HG03354 (cell line): ENCODE data around the gene CLEC18B.
"Not testable (repeated sequence)": the region's sequence is repeated elsewhere in the genome, so short reads cannot be mapped to it uniquely, and the experiment has no call there.

Source experiments
- ATAC-seq: cut with Tn5 transposase; IDR thresholded peaks from one replicate; pipeline ENCODE4 v1.9.1; 2021; ENCODE audit warnings: mild to moderate bottlenecking; ENCODE audit not compliant: unreplicated experiment, poor library complexity, severe bottlenecking

Gene CLEC18B

GRCh38 chr16:74447578-74447977, 26.3 kb upstream of the CLEC18B start:
- ATAC-seq: no peak

GRCh38 chr16:74446866-74447265, 25.6 kb upstream of the CLEC18B start:
- ATAC-seq: no peak

GRCh38 chr16:74443624-74444346, 22.5 kb upstream of the CLEC18B start:
- not testable (repeated sequence) for ATAC-seq

- no peak for ATAC-seq
Measured at GRCh38 chr16:74439685-74440084, 18.4 kb upstream of the CLEC18B start.

- no peak for ATAC-seq
Measured at GRCh38 chr16:74438492-74438979, 17.3 kb upstream of the CLEC18B start.

GRCh38 chr16:74431516-74431915, 10.2 kb upstream of the CLEC18B start:
- no peak for ATAC-seq

GRCh38 chr16:74430036-74430712, 8.9 kb upstream of the CLEC18B start:
- peak; percentile 82 for ATAC-seq

GRCh38 chr16:74428493-74428892, 7.2 kb upstream of the CLEC18B start:
- ATAC-seq: not testable (repeated sequence)

- ATAC-seq: not testable (repeated sequence)
Measured at GRCh38 chr16:74425751-74426150, 4.5 kb upstream of the CLEC18B start.

GRCh38 chr16:74423721-74424120, 2.4 kb upstream of the CLEC18B start:
- not testable (repeated sequence) for ATAC-seq

GRCh38 chr16:74422086-74422485, 808 bp upstream of the CLEC18B start:
- ATAC-seq: not testable (repeated sequence)

- not testable (repeated sequence) for ATAC-seq
Measured at GRCh38 chr16:74421482-74421785, 156 bp upstream of the CLEC18B start.

- ATAC-seq: not testable (repeated sequence)
Measured at GRCh38 chr16:74419811-74420210, 1.5 kb downstream of the CLEC18B start.

- not testable (repeated sequence) for ATAC-seq
Measured at GRCh38 chr16:74417897-74418296, 3.4 kb downstream of the CLEC18B start.

GRCh38 chr16:74413920-74414319, 7.4 kb downstream of the CLEC18B start:
- not testable (repeated sequence) for ATAC-seq

- ATAC-seq: not testable (repeated sequence)
Measured at GRCh38 chr16:74413485-74413884, 7.8 kb downstream of the CLEC18B start.

GRCh38 chr16:74412775-74413390, 8.4 kb downstream of the CLEC18B start:
- ATAC-seq: not testable (repeated sequence)

GRCh38 chr16:74412138-74412774, 9.0 kb downstream of the CLEC18B start:
- ATAC-seq: not testable (repeated sequence)

- ATAC-seq: not testable (repeated sequence)
Measured at GRCh38 chr16:74410981-74411380, 10.3 kb downstream of the CLEC18B start.
